GM21526 (cell line): Measurements from ENCODE around the gene IGDCC3.

ENCODE experiments used
- ATAC-seq: cut with Tn5 transposase; IDR thresholded peaks from one replicate; pipeline ENCODE4 v1.9.1; 2021; ENCODE audit warnings: moderate library complexity; ENCODE audit not compliant: unreplicated experiment, low FRiP score

The IGDCC3 gene

GRCh38 chr15:65377976-65378366 is at the start of gene IGDCC3:
Gene IGDCC3, minus strand, starts transcription at chr15:65378002. Its CDS starts 214 bp downstream, at chr15:65377788.
- ATAC-seq = no peak

DNA sequence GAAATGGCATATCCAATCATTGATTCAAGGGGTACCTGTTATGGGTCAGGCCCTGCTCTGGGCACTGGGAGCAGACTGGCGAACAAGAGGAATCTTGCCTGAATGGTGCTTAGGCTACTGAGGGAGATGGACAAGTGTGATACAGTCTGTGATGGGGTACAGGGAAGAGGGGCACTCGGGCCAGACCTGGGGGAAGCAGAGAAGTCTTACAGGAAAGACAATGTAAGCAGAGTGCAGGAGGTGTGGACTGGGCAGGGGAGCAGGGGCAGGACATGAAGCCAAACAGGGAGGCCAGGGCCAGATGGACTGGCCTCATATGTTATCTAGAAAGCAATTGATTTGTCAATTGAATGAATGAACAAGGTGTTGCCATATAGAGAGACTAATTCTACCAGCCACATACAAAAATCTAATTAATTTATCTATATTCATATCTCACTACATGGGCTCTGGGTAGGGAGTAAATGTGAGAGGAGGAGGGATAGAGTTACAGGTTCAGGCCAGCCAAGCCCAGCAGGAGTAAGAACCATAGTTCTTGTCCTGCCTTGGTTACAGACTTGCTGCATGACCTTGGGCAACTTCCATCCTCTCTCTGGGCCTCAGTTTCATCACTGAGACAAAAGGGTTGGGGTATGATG is 48.5 kb upstream of the IGDCC3 start:
- no peak for ATAC-seq

DNA sequence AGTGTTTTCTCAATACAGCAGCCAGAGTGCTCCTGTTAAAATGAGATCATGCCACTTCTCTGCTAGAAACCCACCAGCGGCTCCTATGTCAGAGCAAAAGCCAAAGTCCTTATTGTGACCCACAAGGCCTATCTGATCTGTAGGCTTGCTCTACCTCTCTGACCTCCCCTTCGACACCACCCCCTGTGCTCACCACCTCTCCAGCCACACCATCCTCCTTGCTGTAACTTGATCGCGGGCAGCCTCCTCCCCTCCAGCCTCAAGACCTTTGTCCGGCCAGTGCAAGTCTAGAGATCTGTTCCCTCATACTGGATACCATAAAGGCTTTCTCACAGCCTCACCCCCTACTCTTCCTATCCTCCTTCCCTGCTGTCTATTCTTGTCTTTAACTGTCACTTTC is 46.9 kb upstream of the IGDCC3 start:
- no peak for ATAC-seq

- no peak for ATAC-seq
These were observed 46.3 kb upstream of the IGDCC3 start for GRCh38 chr15:65423976-65424679.

DNA sequence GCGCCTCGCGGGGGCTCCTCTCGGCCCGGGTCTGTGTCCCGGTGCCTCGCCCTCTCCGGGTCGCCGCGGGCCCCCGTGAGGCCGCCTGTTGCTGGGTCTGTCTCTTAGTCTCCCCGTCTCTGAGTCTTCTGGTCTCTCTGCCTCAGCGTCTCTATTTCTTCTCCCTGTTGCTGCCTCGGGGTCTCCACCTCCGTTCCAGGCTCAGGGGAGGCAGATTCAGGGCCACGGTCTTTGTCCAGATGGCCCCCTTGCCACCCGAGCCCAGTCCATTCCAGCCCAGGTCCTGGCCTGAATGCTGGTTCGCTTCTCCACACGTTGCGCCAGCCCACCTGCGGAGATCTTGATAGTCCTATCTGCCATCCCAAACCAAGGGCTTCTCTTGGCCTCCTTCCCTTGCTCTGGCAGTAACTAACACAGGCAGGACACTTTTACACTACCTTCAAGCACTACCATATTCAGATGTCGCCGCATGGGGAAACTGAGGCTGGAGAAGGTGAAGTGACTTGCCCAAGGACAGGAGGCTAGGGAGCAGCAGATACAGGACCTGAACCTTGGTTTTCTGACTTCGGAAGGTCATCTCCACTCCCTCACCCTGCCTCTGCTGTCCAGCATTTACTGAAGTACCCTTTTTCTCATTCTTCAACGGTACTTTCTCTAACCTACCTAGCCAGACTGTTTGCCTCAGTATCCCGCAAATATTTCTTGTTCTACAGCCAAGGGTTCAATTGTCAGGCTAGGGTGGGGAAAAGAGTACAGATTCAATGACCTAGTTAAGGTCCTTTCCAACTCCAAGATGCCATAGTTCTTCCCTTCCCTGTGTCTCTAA is 45.6 kb upstream of the IGDCC3 start:
- no peak for ATAC-seq

- ATAC-seq = no peak
These were observed 43.8 kb upstream of the IGDCC3 start for GRCh38 chr15:65421360-65422215.

DNA sequence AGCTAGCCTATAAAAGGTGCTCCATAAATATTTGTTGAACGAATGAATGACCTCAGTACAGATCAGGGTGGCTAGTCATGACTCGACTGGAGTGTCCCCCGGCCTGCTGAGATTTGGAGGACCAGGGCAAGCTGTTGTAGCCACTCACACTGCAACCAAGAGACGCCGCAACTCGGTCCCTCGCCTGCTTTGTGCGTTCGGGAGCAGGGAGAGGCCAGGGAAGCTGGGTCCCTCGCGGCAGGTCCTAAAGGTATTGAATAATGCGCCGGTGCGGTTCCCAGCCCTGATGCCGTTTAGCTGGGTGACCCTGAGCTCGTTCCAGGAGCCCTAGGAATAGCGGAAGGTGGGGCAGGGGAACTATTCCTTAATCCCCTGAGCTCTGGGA is 43.2 kb upstream of the IGDCC3 start:
- no peak for ATAC-seq

- ATAC-seq = no peak
These were observed 40.8 kb upstream of the IGDCC3 start for GRCh38 chr15:65418596-65418995.

DNA sequence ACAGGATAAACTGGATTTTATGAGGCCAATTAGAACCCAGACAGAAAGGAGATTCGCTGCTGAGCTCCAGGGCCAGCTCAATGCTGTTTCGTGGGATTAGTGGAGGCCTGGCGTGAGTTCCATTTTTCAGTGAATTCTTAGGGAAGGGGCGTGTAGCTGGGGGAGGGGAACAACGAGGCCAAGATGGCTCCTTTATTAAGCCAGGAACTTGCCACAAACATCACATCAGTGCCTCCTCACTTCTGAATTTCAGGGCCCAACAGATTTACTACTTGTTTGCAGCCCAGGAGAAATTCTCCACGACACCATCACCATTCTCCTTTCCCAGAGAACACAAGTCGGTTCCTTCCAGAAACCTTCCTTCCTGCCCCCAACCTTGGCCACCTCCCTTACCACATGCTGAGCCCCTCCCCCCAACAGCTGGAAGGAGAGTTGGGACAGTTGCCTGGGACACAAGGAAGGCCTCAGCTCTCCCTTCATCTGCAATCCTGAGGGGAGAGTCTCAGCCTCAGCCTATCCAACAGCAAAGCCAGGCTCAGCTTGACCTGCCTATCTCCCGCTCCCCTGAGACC is 39.1 kb upstream of the IGDCC3 start:
- ATAC-seq = no peak

- no peak for ATAC-seq
These were observed 37.2 kb upstream of the IGDCC3 start for GRCh38 chr15:65414841-65415621.

GRCh38 chr15:65413760-65414144 is 36.0 kb upstream of the IGDCC3 start:
- ATAC-seq = no peak

- ATAC-seq = no peak
These were observed 35.4 kb upstream of the IGDCC3 start for GRCh38 chr15:65413051-65413759.

- ATAC-seq = no peak
These were observed 34.8 kb upstream of the IGDCC3 start for GRCh38 chr15:65412556-65412955.

DNA sequence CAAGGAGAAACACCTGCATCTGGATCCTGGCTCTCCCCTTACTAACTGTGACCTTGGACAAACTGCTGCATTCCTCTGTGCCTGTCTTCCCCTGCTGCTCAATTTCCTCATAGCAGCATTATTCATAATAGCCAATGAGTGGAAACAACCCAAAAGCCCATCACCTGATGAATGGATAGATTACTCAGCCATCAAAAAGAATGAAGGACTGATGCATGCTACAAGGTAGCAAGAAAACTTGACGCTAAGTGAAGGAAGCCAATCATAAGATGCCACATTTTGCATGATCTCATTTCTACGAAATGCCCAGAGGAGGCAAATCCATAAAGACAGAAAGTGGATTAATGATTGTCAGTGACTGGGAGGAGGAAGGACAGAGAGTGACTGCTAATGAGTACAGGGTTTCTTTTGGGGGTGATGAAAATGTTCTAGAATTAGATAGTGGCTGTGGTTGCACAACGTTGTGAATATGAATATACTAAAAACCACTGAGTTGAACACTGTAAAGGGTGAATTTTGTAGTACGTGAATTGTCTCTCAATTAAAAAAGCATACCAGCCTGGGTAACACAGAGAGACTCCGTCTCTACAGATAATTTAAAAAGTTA is 33.8 kb upstream of the IGDCC3 start:
- no peak for ATAC-seq

- no peak for ATAC-seq
These were observed 33.2 kb upstream of the IGDCC3 start for GRCh38 chr15:65410972-65411371.

DNA sequence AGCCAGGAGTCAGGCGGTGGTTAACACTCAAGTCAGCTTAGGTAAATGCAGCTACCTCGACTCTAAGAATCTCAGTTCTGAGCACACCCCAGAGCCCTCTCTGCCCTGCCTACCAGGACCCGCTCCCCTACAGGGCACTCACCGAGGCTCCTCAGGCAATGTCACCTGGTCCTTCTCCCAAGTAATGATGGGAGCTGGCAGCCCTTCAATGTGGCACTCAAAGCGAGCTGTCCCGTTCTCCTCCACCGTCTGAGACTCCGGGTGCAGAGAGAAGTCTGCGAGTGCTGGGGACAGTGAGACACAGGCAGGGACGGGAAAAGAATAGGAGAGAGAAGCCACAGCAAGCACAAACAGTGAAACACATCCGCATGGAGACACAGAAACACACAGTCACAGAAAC is 32.2 kb upstream of the IGDCC3 start:
- no peak for ATAC-seq

DNA sequence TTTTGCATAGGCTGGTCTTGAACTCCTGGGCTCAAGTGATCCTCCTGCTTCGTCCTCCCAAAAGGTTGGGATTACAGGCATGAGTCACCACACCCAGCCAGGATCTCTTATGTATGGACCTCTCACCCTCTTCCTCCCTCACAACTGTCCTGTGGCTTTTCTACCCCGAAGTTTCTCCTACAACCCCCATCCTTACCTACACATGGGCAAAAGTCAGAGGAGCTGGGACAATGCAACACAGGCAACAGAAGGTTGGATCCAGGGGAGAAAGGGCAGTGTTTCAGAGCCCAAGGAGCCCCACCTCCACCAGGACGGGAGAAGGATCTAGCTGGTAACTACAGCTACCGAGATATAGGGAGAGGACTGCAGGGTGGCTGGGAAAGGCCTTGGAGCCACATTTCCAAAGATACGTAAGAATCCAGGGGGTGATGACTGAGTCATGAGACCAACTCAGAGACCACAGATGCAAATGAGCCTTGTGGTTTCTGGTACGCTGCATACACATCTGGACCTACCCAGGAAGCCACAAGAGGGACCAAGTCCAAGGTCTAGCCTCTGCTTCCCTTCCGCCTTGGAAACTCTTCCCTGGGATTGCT is 31.3 kb upstream of the IGDCC3 start:
- no peak for ATAC-seq
